Activated CD8-positive, alpha-beta memory T cell treated with anti-CD3 and anti-CD28 coated beads, Interleukin-2, amount 10 ng/mL, durations not matched to agents 7 days and 5 days (primary cell): Measurements from ENCODE around the gene VPS18. TPM values are rescaled to one million over a fixed set of nuclear protein-coding genes. Genes with fewer than 3 reads are reported as not detected.

Source experiments
- ATAC-seq: fragments of 150-1000 bp; cut with Tn5 transposase; one replicate; pipeline ENCODE4 v1.10.0; 2021; ENCODE audit warnings: moderate library complexity
- CTCF ChIA-PET: fragments of 350-600 bp; sonication (Branson Sonifier 250); formaldehyde crosslinking; loops from one replicate; lab custom pipeline; 2021; ENCODE audit warnings: antibody characterized with exemption; lab: Charles Lee
- DNase-seq: peaks from one replicate; pipeline ENCODE4 v3.0.0-alpha.2; 2020
- H3K27ac Mint-ChIP-seq: one replicate; pipeline ENCODE4 v1.8.0; 2021; ENCODE audit warnings: mild to moderate bottlenecking, mixed read lengths
- H3K27me3 Mint-ChIP-seq: one replicate; pipeline ENCODE4 v1.8.0; 2021; ENCODE audit warnings: mixed read lengths
- H3K36me3 Mint-ChIP-seq: one replicate; pipeline ENCODE4 v1.8.0; 2021; ENCODE audit warnings: mild to moderate bottlenecking, mixed read lengths
- H3K4me1 Mint-ChIP-seq: one replicate; pipeline ENCODE4 v1.8.0; 2021; ENCODE audit warnings: mixed read lengths
- H3K4me3 Mint-ChIP-seq: one replicate; pipeline ENCODE4 v1.8.0; 2021; ENCODE audit warnings: mild to moderate bottlenecking, moderate library complexity, mixed read lengths
- H3K9me3 Mint-ChIP-seq: one replicate; pipeline ENCODE4 v1.8.0; 2022; ENCODE audit warnings: low read depth, mixed read lengths
- total RNA-seq, 2 experiments: library from RNA; stranded (reverse); gene quantifications; one replicate each; pipeline ENCODE4 v1.2.3, GENCODE V29; 2021

VPS18 gene
- total RNA-seq, 2 experiments from 2014 or later = 16.9 to 19.5 TPM

DNA sequence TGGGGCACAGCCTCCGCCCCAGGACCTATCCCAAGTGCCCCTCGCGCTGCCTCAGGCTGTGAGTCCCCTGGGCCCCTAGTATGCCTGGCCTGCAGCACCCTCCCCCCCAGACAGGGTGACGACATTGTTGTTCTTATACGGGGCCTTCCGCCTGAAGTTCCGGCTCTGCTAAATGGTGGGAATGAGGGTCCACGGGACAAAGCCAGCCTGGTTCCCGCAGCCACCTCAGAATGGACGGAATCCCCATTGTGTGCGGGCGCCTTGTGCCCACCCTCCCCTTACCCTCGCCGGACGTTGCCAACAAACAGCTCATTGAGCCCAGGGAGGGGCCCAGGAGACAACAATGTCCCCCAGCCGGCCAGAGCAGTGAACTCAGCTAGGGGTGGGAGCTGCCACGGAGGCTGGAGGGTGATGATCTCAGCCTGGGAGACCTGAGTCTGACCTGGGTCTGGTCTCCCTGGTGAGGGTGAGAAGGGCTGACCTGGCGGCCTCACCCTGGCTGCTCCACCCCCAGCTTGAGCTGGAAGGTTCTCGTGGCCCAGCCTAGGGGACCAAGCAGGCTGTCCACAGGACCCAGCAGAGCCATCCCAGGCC, 24.6 kb downstream of the VPS18 start:
- no peaks in the 10 kb centered on the region for H3K4me1 Mint-ChIP-seq
- DNase-seq (no peak), ATAC-seq (no peak)
- H3K9me3 Mint-ChIP-seq = no peaks in the 10 kb centered on the region
- CTCF ChIA-PET = interaction anchor here (0.9 to 5.6 kb wide), 3 partner anchors 14 to 103 kb away, joined by 3 to 31 read pairs (median 3); no protein-coding TSS in a partner anchor
- H3K27me3 Mint-ChIP-seq = peaks cover 5% of the 10 kb centered on the region
- no peak overlapping the region for H3K27ac Mint-ChIP-seq
- no peaks in the 10 kb centered on the region for H3K36me3 Mint-ChIP-seq
- H3K4me3 Mint-ChIP-seq = no peak overlapping the region

DNA sequence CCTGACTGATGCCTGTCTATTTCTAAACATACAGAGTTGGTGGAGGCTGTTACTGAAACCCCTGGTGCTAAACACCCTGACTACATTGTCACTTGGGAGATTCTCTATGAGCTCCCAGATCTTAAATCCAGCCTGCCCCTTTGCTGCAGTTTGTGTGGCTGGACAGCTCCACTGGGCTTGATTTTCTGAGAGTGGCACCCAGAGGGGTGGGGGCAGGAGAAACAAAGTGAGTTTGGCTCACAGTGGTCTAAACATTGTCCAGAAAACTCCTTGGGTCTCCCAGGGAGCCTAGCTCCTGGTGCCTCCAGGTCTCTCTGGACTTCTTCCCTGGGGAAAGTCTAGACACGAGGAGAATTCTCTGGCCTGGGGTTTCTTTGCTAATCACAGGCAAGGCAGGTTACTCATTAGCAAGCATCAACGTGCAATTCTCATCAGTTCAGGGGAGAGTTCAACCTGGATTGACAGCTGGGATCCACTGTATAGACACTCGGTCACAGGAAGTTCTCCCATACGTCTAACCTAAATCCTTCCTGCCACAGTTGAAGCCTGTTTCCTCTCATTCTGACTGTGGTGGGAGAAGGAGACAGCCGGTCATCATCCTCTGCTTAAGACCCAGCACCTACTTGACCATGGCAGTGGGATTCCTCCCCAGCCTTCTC, 27.8 kb downstream of the VPS18 start:
- peaks cover 9% of the 10 kb centered on the region for H3K4me1 Mint-ChIP-seq
- no peak overlapping the region for H3K27ac Mint-ChIP-seq
- CTCF ChIA-PET = interaction anchor here (0.7 to 5.6 kb wide), 7 partner anchors 9 to 64 kb away, joined by 3 to 31 read pairs (median 4); partner anchors contain the start of genes CHAC1 and VPS18
- H3K27me3 Mint-ChIP-seq = peaks cover 33% of the 10 kb centered on the region
- ATAC-seq (no peak), DNase-seq (no peak)
- H3K9me3 Mint-ChIP-seq = no peaks in the 10 kb centered on the region
- H3K36me3 Mint-ChIP-seq = no peaks in the 10 kb centered on the region
- H3K4me3 Mint-ChIP-seq = no peak overlapping the region

- no peak for DNase-seq
- Mint-ChIP-seq H3K4me3 (no peak overlapping the region), H3K9me3 (no peaks in the 10 kb centered on the region), H3K27me3 (peaks cover 37% of the 10 kb centered on the region), H3K4me1 (peaks cover 11% of the 10 kb centered on the region), H3K27ac (no peak overlapping the region), H3K36me3 (no peaks in the 10 kb centered on the region)
- CTCF ChIA-PET = interaction anchor here (0.9 to 1.4 kb wide), 3 partner anchors 19 to 64 kb away, joined by 3 to 4 read pairs (median 4); partner anchors contain the start of gene VPS18
- no peak for ATAC-seq
These were observed 28.4 kb downstream of the VPS18 start for GRCh38 chr15:40922608-40923005.

GRCh38 chr15:40923551-40923950, 29.3 kb downstream of the VPS18 start:
- no peaks in the 10 kb centered on the region for H3K36me3 Mint-ChIP-seq
- peaks cover 16% of the 10 kb centered on the region for H3K4me1 Mint-ChIP-seq
- no peak for ATAC-seq
- peaks cover 39% of the 10 kb centered on the region for H3K27me3 Mint-ChIP-seq
- H3K9me3 Mint-ChIP-seq = no peaks in the 10 kb centered on the region
- H3K27ac Mint-ChIP-seq = no peak overlapping the region
- no peak for DNase-seq
- H3K4me3 Mint-ChIP-seq = no peak overlapping the region
- CTCF ChIA-PET = interaction anchor here (1.3 to 2.7 kb wide), 4 partner anchors 12 to 262 kb away, joined by 3 to 11 read pairs (median 4); no protein-coding TSS in a partner anchor

DNA sequence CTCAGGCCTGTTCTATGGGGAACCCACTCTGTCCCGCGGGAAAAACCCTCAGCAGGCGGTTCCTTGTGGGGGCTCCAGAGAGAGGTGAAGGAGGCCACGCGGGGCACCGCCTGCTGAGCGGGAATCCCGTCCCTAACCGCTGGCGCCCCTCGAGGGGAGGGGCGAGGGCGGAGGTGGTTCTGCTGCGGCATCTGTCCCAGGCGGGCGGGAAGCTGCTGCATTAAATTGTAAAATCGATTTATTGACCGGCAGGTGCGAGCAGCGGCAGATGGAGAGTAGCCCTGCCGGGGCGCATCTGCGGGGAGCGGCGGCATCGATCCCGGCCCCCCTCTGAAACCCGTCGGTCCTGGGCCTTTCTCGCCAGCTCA, 31.2 kb downstream of the VPS18 start:
- Mint-ChIP-seq H3K27me3 (peaks cover 57% of the 10 kb centered on the region), H3K4me3 (no peak overlapping the region), H3K4me1 (peaks cover 31% of the 10 kb centered on the region), H3K36me3 (no peaks in the 10 kb centered on the region), H3K27ac (no peak overlapping the region), H3K9me3 (no peaks in the 10 kb centered on the region)
- ATAC-seq (no peak), DNase-seq (no peak)
- CTCF ChIA-PET = interaction anchor here (1.7 to 2.7 kb wide), 4 partner anchors 16 to 260 kb away, joined by 4 to 11 read pairs (median 6); no protein-coding TSS in a partner anchor

DNA sequence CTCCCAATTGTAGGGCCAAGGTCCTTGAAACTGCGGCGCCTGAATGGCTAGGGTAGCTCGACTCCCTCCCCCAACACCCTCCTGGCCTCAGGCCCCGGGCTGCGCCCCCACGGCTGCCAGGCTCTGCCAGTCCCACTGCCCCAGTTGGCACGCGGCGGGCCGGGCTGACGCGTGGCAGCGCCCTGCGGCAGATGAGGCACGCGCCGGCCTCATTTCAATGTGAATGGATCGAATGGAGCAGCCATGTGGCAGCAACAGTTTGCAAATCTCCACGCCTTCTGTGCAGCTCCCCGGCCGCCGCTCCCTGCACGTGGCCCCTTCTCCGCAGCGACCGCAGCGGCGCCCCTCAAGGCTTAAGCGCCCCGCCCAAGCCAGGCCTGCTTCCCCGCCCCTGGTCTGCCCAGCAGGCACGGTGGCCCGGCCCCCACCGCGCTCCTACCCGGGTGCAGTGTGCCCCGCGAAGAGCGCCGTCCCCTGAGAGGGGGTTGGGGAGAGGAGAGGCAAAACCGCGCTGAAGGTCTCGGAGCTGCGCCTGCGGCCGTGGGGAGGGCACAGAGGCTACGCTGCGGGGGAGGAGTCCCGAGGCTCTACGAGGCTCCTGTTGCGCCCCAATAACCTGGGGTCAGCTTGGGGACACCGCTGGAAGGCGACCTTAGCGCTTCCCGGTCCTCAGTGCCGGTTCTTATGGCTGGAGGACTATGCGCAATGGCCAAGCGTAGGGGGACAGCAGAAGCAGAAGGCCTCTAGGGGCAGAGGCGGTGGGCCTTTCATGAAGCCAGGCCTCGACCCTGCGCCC, 31.8 kb downstream of the VPS18 start:
- H3K27me3 Mint-ChIP-seq = peaks cover 63% of the 10 kb centered on the region
- peak; percentile 10 for ATAC-seq

GRCh38 chr15:40926659-40927494, 32.6 kb downstream of the VPS18 start:
- no peak for ATAC-seq
- Mint-ChIP-seq H3K9me3 (no peaks in the 10 kb centered on the region), H3K27ac (no peak overlapping the region), H3K27me3 (peaks cover 71% of the 10 kb centered on the region), H3K4me3 (no peak overlapping the region), H3K4me1 (peaks cover 40% of the 10 kb centered on the region), H3K36me3 (no peaks in the 10 kb centered on the region)
- CTCF ChIA-PET = interaction anchor here (0.9 to 7.5 kb wide), 6 partner anchors 14 to 304 kb away, joined by 3 to 75 read pairs (median 6); partner anchors contain the start of genes CHAC1 and CHP1
- DNase-seq = no peak

More for the DNA sequence above, 31.8 kb downstream of the VPS18 start:
- Mint-ChIP-seq H3K36me3 (no peaks in the 10 kb centered on the region), H3K4me3 (no peak overlapping the region), H3K4me1 (peaks cover 36% of the 10 kb centered on the region), H3K27ac (no peak overlapping the region), H3K9me3 (no peaks in the 10 kb centered on the region)
- CTCF ChIA-PET = interaction anchor here (1.7 to 7.5 kb wide), 5 partner anchors 15 to 259 kb away, joined by 4 to 75 read pairs (median 8); no protein-coding TSS in a partner anchor
- DNase-seq = no peak

GRCh38 chr15:40927495-40927872, 33.2 kb downstream of the VPS18 start:
- H3K9me3 Mint-ChIP-seq = no peaks in the 10 kb centered on the region
- H3K4me3 Mint-ChIP-seq = no peak overlapping the region
- no peak overlapping the region for H3K27ac Mint-ChIP-seq
- H3K27me3 Mint-ChIP-seq = peaks cover 76% of the 10 kb centered on the region
- no peak for ATAC-seq
- peaks cover 46% of the 10 kb centered on the region for H3K4me1 Mint-ChIP-seq
- CTCF ChIA-PET = interaction anchor here (0.8 to 7.5 kb wide), 9 partner anchors 14 to 304 kb away, joined by 3 to 75 read pairs (median 4); partner anchors contain the start of genes CHAC1 and CHP1
- no peak for DNase-seq
- H3K36me3 Mint-ChIP-seq = no peaks in the 10 kb centered on the region

DNA sequence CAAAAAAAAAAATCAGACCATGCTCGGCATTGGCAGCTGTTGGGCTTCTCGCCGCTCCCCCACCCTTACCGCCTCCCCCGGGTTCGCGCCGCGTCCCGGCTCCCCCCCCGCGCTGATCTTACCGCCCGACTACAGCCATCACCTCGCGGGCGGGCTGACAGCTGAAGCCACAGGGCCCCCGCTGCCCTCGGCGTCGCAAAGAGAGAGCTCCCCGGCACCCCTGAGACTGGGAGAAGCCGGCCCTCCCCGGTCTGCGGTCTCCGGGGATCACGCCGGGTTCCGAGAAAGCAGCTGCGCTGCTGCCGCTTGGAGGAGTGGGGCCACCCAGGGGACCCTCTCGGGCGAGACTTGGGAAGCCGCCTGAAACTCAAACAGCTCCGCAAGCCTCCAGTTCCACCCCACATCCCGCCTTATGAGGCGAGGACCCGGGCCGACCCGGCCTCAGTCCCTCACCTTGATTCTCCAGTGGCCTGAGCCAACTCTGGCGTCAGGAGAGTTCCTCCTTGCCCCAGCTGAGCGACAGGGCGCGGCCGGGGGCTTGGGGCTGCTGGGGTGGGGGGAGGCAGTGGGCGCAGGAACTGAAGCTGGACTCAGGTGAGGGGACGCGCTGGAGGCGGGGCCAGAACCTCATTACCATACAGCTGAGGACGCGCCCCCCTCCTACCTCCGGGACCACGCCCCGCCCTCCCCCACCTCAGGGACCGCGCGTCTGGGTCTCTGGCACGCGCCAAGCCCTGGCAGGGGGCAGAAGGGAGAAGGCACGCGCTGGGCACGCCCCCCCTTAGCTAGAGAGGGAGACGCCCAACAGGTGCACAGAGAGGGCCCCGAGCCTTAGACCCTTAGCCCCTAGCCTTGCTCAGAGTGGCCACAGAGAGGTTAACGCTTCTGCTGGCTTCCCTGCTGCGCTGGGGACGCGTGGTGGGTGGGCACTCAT, 33.9 kb downstream of the VPS18 start:
- no peak for ATAC-seq
- Mint-ChIP-seq H3K4me1 (peaks cover 46% of the 10 kb centered on the region), H3K27me3 (peaks cover 77% of the 10 kb centered on the region)

GRCh38 chr15:40928821-40929659, 34.8 kb downstream of the VPS18 start, which contains the start of gene DLL4:
TSS of gene DLL4 (plus strand) at chr15:40929340. CDS start at chr15:40929669, 329 bp downstream.
- H3K27ac Mint-ChIP-seq = peak within 1 kb of the TSS; percentile 19

More for the DNA sequence above, 33.9 kb downstream of the VPS18 start:
- CTCF ChIA-PET = interaction anchor here (0.8 to 7.5 kb wide), 9 partner anchors 13 to 303 kb away, joined by 3 to 75 read pairs (median 4); partner anchors contain the start of genes CHAC1 and CHP1
- Mint-ChIP-seq H3K9me3 (no peaks in the 10 kb centered on the region), H3K36me3 (no peaks in the 10 kb centered on the region), H3K4me3 (peak overlapping the region; percentile 47), H3K27ac (no peak overlapping the region)
- DNase-seq = no peak

More at GRCh38 chr15:40928821-40929659, 34.8 kb downstream of the VPS18 start, which contains the start of gene DLL4:
- Mint-ChIP-seq H3K4me3 (peak within 1 kb of the TSS; percentile 47), H3K9me3 (no peaks in the 10 kb centered on the region), H3K4me1 (peaks cover 48% of the 10 kb centered on the region), H3K27me3 (peaks cover 77% of the 10 kb centered on the region), H3K36me3 (no peaks in the 10 kb centered on the region)
- DNase-seq = peak; percentile 54
- CTCF ChIA-PET = interaction anchor here (1.2 to 7.5 kb wide), 5 partner anchors 12 to 70 kb away, joined by 4 to 75 read pairs (median 6); no protein-coding TSS in a partner anchor
- ATAC-seq = peak; percentile 42
